ENCODE measurements around the gene CEACAM4. TPM values are rescaled to one million over a fixed set of nuclear protein-coding genes. Genes with fewer than 3 reads are reported as not detected.
A peak's percentile ranks its signal among the peaks of the same experiment; 100 is the strongest.

CEACAM4 gene
- total and polyA plus RNA-seq, 9 of the 15 experiments (the other 6 are each of a cell fraction or from before 2014, with no cell fraction given) = not detected

DNA sequence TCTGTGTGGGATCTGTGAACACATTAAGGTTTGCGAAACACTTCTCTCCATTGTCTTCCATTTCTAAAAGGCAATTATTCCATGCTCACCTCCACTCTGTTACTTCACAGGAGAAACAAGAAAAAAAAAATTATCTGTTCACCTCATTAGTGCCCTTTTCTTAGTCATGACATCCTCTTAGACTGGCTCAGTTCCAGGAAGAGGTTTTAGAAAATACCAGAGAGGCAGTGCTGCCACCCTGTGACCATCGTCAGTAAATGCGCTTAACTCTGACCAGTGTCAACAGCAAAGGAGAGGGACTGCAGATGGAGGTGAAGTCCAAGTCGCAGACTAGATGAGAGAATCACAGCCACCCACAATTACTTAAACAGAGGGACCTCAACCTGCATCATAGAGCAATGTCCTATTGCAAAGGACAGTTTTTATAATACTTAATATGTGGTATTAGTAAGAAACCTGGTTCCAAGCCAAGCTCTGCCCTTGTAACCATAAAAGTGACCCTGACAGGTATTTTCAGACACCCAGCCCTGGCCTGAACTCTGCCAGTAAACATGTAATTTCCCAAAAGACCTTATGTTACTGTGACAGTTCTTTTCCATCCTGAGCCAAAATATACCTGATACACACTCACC lies 31.5 kb downstream of the CEACAM4 start (continued):
- TF ChIP-seq POLR3G (IDR thresholded peaks at IDR 0.05; ENCODE audit: extremely low read depth, insufficient read length, insufficient replicate concordance) = no peak
- TF ChIP-seq NCOA4 (IDR thresholded peaks at IDR 0.05; ENCODE audit: partially characterized antibody) = no peak
- TF ChIP-seq EP300 (IDR thresholded peaks at IDR 0.05; ENCODE audit: low read length) = no peak
- TF ChIP-seq, protein P1, sequence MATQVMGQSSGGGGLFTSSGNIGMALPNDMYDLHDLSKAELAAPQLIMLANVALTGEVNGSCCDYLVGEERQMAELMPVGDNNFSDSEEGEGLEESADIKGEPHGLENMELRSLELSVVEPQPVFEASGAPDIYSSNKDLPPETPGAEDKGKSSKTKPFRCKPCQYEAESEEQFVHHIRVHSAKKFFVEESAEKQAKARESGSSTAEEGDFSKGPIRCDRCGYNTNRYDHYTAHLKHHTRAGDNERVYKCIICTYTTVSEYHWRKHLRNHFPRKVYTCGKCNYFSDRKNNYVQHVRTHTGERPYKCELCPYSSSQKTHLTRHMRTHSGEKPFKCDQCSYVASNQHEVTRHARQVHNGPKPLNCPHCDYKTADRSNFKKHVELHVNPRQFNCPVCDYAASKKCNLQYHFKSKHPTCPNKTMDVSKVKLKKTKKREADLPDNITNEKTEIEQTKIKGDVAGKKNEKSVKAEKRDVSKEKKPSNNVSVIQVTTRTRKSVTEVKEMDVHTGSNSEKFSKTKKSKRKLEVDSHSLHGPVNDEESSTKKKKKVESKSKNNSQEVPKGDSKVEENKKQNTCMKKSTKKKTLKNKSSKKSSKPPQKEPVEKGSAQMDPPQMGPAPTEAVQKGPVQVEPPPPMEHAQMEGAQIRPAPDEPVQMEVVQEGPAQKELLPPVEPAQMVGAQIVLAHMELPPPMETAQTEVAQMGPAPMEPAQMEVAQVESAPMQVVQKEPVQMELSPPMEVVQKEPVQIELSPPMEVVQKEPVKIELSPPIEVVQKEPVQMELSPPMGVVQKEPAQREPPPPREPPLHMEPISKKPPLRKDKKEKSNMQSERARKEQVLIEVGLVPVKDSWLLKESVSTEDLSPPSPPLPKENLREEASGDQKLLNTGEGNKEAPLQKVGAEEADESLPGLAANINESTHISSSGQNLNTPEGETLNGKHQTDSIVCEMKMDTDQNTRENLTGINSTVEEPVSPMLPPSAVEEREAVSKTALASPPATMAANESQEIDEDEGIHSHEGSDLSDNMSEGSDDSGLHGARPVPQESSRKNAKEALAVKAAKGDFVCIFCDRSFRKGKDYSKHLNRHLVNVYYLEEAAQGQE (IDR thresholded peaks at IDR 0.05; ENCODE audit: borderline replicate concordance) = peak; percentile 43; the same call in 1 of the 2 replicates
- TF ChIP-seq, protein P1 (CRISPR knock-in tag; IDR thresholded peaks at IDR 0.05; ENCODE audit: low read depth) = no peak
- TF ChIP-seq, protein P2, sequence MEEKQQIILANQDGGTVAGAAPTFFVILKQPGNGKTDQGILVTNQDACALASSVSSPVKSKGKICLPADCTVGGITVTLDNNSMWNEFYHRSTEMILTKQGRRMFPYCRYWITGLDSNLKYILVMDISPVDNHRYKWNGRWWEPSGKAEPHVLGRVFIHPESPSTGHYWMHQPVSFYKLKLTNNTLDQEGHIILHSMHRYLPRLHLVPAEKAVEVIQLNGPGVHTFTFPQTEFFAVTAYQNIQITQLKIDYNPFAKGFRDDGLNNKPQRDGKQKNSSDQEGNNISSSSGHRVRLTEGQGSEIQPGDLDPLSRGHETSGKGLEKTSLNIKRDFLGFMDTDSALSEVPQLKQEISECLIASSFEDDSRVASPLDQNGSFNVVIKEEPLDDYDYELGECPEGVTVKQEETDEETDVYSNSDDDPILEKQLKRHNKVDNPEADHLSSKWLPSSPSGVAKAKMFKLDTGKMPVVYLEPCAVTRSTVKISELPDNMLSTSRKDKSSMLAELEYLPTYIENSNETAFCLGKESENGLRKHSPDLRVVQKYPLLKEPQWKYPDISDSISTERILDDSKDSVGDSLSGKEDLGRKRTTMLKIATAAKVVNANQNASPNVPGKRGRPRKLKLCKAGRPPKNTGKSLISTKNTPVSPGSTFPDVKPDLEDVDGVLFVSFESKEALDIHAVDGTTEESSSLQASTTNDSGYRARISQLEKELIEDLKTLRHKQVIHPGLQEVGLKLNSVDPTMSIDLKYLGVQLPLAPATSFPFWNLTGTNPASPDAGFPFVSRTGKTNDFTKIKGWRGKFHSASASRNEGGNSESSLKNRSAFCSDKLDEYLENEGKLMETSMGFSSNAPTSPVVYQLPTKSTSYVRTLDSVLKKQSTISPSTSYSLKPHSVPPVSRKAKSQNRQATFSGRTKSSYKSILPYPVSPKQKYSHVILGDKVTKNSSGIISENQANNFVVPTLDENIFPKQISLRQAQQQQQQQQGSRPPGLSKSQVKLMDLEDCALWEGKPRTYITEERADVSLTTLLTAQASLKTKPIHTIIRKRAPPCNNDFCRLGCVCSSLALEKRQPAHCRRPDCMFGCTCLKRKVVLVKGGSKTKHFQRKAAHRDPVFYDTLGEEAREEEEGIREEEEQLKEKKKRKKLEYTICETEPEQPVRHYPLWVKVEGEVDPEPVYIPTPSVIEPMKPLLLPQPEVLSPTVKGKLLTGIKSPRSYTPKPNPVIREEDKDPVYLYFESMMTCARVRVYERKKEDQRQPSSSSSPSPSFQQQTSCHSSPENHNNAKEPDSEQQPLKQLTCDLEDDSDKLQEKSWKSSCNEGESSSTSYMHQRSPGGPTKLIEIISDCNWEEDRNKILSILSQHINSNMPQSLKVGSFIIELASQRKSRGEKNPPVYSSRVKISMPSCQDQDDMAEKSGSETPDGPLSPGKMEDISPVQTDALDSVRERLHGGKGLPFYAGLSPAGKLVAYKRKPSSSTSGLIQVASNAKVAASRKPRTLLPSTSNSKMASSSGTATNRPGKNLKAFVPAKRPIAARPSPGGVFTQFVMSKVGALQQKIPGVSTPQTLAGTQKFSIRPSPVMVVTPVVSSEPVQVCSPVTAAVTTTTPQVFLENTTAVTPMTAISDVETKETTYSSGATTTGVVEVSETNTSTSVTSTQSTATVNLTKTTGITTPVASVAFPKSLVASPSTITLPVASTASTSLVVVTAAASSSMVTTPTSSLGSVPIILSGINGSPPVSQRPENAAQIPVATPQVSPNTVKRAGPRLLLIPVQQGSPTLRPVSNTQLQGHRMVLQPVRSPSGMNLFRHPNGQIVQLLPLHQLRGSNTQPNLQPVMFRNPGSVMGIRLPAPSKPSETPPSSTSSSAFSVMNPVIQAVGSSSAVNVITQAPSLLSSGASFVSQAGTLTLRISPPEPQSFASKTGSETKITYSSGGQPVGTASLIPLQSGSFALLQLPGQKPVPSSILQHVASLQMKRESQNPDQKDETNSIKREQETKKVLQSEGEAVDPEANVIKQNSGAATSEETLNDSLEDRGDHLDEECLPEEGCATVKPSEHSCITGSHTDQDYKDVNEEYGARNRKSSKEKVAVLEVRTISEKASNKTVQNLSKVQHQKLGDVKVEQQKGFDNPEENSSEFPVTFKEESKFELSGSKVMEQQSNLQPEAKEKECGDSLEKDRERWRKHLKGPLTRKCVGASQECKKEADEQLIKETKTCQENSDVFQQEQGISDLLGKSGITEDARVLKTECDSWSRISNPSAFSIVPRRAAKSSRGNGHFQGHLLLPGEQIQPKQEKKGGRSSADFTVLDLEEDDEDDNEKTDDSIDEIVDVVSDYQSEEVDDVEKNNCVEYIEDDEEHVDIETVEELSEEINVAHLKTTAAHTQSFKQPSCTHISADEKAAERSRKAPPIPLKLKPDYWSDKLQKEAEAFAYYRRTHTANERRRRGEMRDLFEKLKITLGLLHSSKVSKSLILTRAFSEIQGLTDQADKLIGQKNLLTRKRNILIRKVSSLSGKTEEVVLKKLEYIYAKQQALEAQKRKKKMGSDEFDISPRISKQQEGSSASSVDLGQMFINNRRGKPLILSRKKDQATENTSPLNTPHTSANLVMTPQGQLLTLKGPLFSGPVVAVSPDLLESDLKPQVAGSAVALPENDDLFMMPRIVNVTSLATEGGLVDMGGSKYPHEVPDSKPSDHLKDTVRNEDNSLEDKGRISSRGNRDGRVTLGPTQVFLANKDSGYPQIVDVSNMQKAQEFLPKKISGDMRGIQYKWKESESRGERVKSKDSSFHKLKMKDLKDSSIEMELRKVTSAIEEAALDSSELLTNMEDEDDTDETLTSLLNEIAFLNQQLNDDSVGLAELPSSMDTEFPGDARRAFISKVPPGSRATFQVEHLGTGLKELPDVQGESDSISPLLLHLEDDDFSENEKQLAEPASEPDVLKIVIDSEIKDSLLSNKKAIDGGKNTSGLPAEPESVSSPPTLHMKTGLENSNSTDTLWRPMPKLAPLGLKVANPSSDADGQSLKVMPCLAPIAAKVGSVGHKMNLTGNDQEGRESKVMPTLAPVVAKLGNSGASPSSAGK (IDR thresholded peaks at IDR 0.05) = no peak
- TF ChIP-seq ZNF668 (CRISPR knock-in tag; IDR thresholded peaks at IDR 0.05) = no peak
- TF ChIP-seq NCOA6 (IDR thresholded peaks at IDR 0.05) = no peak
- TF ChIP-seq FOSL1 (tag; conservative IDR thresholded peaks at IDR 0.05) = peak; percentile 58
